CD4-positive, alpha-beta T cell (primary cell): ENCODE data around the gene PLCL1. TPM values are rescaled to one million over a fixed set of nuclear protein-coding genes. Genes with fewer than 3 reads are reported as not detected.

ENCODE experiments used
- ATAC-seq: fragments of 200-7000 bp; cut with Tn5 transposase; one replicate; pipeline ENCODE4 v1.10.0; 2022; ENCODE audit warnings: mild to moderate bottlenecking; ENCODE audit not compliant: poor library complexity
- CTCF ChIA-PET: fragments of 350-600 bp; sonication (Branson Sonifier 250); formaldehyde crosslinking; loops from one replicate; lab custom pipeline; 2021; ENCODE audit warnings: antibody characterized with exemption, inconsistent platforms; lab: Charles Lee
- POLR2A ChIA-PET: fragments of 350-600 bp; sonication (Branson Sonifier 250); formaldehyde crosslinking; loops from one replicate; lab custom pipeline; 2021; ENCODE audit warnings: antibody characterized with exemption, inconsistent platforms; lab: Charles Lee
- DNase-seq, 14 experiments: peaks; one replicate each; pipeline ENCODE4 v3.0.0-alpha.2; 2013 to 2020; ENCODE audit warnings: mixed read lengths in 2 of 14
- H3K27ac ChIP-seq, 2 donors: one replicate each; pipeline versions ENCODE4 v1.5.1 to v1.7.0; 2013; ENCODE audit warnings: low read length in 2 of 2, low read depth in 1 of 2, mild to moderate bottlenecking in 1 of 2
- H3K27me3 ChIP-seq, 2 experiments: 1 replicate in 1 of 2; 2 replicates in 1 of 2; pipeline versions ENCODE4 v1.6.1 to v1.7.0; 2013; ENCODE audit warnings: low read length in 2 of 2, control low read depth in 1 of 2, mild to moderate bottlenecking in 1 of 2, moderate library complexity in 1 of 2; ENCODE audit not compliant: insufficient read depth in 2 of 2, control insufficient read depth in 1 of 2
- H3K36me3 ChIP-seq: one replicate; pipeline ENCODE4 v1.6.1; 2013; ENCODE audit warnings: low read length, control low read depth; ENCODE audit not compliant: insufficient read depth
- H3K4me1 ChIP-seq: one replicate; pipeline ENCODE4 v1.6.1; 2013; ENCODE audit warnings: low read length, control low read depth; ENCODE audit not compliant: insufficient read depth
- H3K4me3 ChIP-seq: one replicate; pipeline ENCODE4 v1.5.1; 2013; ENCODE audit warnings: mild to moderate bottlenecking, low read length, moderate library complexity
- H3K9me3 ChIP-seq, 2 experiments: 1 replicate in 1 of 2; 2 replicates in 1 of 2; pipeline versions ENCODE4 v1.6.1 to v1.7.0; 2013; ENCODE audit warnings: low read length in 2 of 2, mild to moderate bottlenecking in 2 of 2, control low read depth in 1 of 2, moderate library complexity in 1 of 2; ENCODE audit not compliant: control insufficient read depth in 1 of 2, insufficient read depth in 1 of 2
- H3K27ac Mint-ChIP-seq: one replicate; pipeline ENCODE4 v1.8.0; 2020; ENCODE audit warnings: mixed read lengths
- H3K27me3 Mint-ChIP-seq: one replicate; pipeline ENCODE4 v1.8.0; 2021; ENCODE audit warnings: mixed read lengths
- H3K36me3 Mint-ChIP-seq: one replicate; pipeline ENCODE4 v1.8.0; 2021; ENCODE audit warnings: low read depth, mixed read lengths
- H3K4me1 Mint-ChIP-seq: one replicate; pipeline ENCODE4 v1.8.0; 2021; ENCODE audit warnings: low read depth, mixed read lengths
- H3K4me3 Mint-ChIP-seq: one replicate; pipeline ENCODE4 v1.8.0; 2020; ENCODE audit warnings: mild to moderate bottlenecking, mixed read lengths
- H3K9me3 Mint-ChIP-seq: one replicate; pipeline ENCODE4 v1.8.0; 2020; ENCODE audit warnings: mixed read lengths
- CTCF ChIP-seq: fragments of 200-600 bp; IDR thresholded peaks from one replicate; pipeline ENCODE4 v1.8.0; 2022; ENCODE audit warnings: antibody characterized with exemption, mild to moderate bottlenecking
- intact Hi-C, 2 experiments: fragments of 100-400 bp; cut with DNase I in 1 of 2; cut with micrococcal nuclease in 1 of 2; formaldehyde crosslinking; loops; one replicate each; pipeline versions ENCODE4 v1.15.1 to v1.9.0; 2023 to 2025; cut with DNase I, micrococcal nuclease
- total RNA-seq, 174 experiments: library from RNA in 2 of 174; stranded (reverse) in 2 of 174; gene quantifications; one replicate each; pipeline ENCODE4 v1.2.3 and lab custom pipeline; 2021 to 2026

The PLCL1 gene
- total RNA-seq, 2 experiments from 2014 or later, result 27.0 to 28.3 TPM

DNA sequence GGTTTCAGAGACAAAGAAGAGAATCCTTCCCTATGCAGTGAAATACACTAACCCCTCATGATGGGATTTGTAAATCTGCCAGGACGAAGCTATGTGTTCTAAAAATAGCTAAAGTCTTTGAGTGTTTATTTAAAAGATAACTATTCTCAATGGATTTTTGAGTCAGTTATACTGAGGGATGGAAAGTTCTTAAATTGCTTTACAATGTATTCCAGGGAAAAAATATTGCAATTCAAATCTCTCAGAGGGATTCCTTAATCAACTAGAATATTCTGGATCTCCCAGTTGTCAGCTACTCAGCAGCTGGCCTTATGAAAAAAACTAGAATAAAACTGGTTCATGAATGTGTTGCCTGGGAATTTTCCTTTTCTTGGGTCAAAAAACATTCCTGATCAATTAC is 312.4 kb downstream of the PLCL1 start:
- Histone ChIP-seq H3K36me3 (peaks cover 5% of the 10 kb centered on the region), H3K27ac (no peak overlapping the region), H3K9me3 (no peaks in the 10 kb centered on the region), H3K4me3 (no peak overlapping the region), H3K4me1 (no peaks in the 10 kb centered on the region), H3K27me3 (no peaks in the 10 kb centered on the region)
- CTCF ChIA-PET, result no interaction called here
- Mint-ChIP-seq H3K9me3 (no peaks in the 10 kb centered on the region), H3K27ac (no peak overlapping the region), H3K27me3 (no peaks in the 10 kb centered on the region), H3K4me3 (no peak overlapping the region), H3K36me3 (peaks cover 21% of the 10 kb centered on the region), H3K4me1 (no peaks in the 10 kb centered on the region)
- no peak for DNase-seq
- POLR2A ChIA-PET, result interaction anchor here (0.6 kb wide), 1 partner anchor 1350 kb away, joined by 3 read pairs; no protein-coding TSS in a partner anchor
- no peak for ATAC-seq
- intact Hi-C loops, result no loop called here
- no peak for TF ChIP-seq CTCF

DNA sequence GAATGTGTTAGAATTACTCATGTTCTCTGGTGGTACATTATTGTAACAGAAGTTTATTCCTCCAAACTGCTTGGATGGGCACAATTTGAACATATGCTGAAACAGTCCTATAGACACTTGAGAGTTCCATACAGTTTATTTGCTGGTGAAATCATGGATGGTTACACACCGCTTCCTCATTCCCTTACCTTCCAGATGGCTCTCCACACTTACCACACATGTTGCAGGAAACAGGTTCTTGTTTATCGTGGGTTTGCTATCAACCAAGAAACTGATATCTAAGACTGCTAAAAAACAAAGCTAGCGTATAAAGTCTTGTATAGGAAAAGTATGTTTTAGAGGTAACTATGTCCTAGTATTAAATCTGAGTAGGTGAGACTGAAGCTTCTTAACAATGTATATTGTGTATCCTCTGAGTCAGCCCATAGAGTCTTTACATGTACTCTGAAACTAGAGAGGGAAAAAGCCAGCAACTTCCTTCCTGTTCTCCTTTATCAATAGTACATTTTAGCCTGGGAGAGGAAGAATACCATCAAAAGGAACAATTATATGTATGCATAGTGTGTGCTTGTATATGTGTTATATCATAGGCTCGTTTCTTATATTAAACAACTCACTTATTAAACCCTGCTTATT is 313.1 kb downstream of the PLCL1 start:
- POLR2A ChIA-PET, result interaction anchor here (1.2 kb wide), 1 partner anchor 37 kb away, joined by 3 read pairs; no protein-coding TSS in a partner anchor

GRCh38 chr2:198127627-198128026 is 323.2 kb downstream of the PLCL1 start:
- peaks cover 4% of the 10 kb centered on the region for H3K36me3 ChIP-seq
- ATAC-seq, result peak; percentile 77
- no peak overlapping the region for H3K27ac ChIP-seq
- CTCF ChIA-PET, result interaction anchor here (0.8 to 2.7 kb wide), 10 partner anchors 14 to 347 kb away, joined by 3 to 10 read pairs (median 5); partner anchors contain the start of gene PLCL1
- H3K9me3 Mint-ChIP-seq, result no peaks in the 10 kb centered on the region
- no peak overlapping the region for H3K27ac Mint-ChIP-seq
- H3K36me3 Mint-ChIP-seq, result peaks cover 17% of the 10 kb centered on the region
- H3K4me1 ChIP-seq, result no peaks in the 10 kb centered on the region
- TF ChIP-seq CTCF, result peak; percentile 75
- peaks cover 6% of the 10 kb centered on the region for H3K4me1 Mint-ChIP-seq
- H3K27me3 Mint-ChIP-seq, result no peaks in the 10 kb centered on the region
- peak; percentile 12 to 76 (median 40) for DNase-seq
- intact Hi-C loops, result loop anchor here (1.0 to 5.0 kb wide), 5 partner anchors 169 to 421 kb away; partner anchors contain the start of gene MARS2 (in 1 of the 2)
- no peaks in the 10 kb centered on the region for H3K9me3 ChIP-seq
- no peak overlapping the region for H3K4me3 Mint-ChIP-seq
- no peak overlapping the region for H3K4me3 ChIP-seq
- POLR2A ChIA-PET, result interaction anchor here (0.5 to 1.4 kb wide), 3 partner anchors 236 to 324 kb away, joined by 3 to 11 read pairs (median 3); partner anchors contain the start of gene PLCL1
- H3K27me3 ChIP-seq, result no peaks in the 10 kb centered on the region

More for the DNA sequence above, 313.1 kb downstream of the PLCL1 start:
- H3K4me1 ChIP-seq, result no peaks in the 10 kb centered on the region
- H3K27me3 ChIP-seq, result no peaks in the 10 kb centered on the region
- no peaks in the 10 kb centered on the region for H3K9me3 ChIP-seq
- TF ChIP-seq CTCF, result no peak
- H3K27me3 Mint-ChIP-seq, result no peaks in the 10 kb centered on the region
- intact Hi-C loops, result no loop called here
- H3K36me3 Mint-ChIP-seq, result peaks cover 14% of the 10 kb centered on the region
- ATAC-seq (no peak), DNase-seq (no peak)
- H3K27ac Mint-ChIP-seq, result no peak overlapping the region
- H3K9me3 Mint-ChIP-seq, result no peaks in the 10 kb centered on the region
- H3K4me3 ChIP-seq, result no peak overlapping the region
- no peak overlapping the region for H3K27ac ChIP-seq
- CTCF ChIA-PET, result no interaction called here
- no peaks in the 10 kb centered on the region for H3K4me1 Mint-ChIP-seq
- H3K36me3 ChIP-seq, result peaks cover 2% of the 10 kb centered on the region
- no peak overlapping the region for H3K4me3 Mint-ChIP-seq
